ENCODE measurements around the gene ATXN3L.

GRCh38 chrX:13323241-13323640, 3.4 kb upstream of the ATXN3L start:
- TF ChIP-seq, protein P1, sequence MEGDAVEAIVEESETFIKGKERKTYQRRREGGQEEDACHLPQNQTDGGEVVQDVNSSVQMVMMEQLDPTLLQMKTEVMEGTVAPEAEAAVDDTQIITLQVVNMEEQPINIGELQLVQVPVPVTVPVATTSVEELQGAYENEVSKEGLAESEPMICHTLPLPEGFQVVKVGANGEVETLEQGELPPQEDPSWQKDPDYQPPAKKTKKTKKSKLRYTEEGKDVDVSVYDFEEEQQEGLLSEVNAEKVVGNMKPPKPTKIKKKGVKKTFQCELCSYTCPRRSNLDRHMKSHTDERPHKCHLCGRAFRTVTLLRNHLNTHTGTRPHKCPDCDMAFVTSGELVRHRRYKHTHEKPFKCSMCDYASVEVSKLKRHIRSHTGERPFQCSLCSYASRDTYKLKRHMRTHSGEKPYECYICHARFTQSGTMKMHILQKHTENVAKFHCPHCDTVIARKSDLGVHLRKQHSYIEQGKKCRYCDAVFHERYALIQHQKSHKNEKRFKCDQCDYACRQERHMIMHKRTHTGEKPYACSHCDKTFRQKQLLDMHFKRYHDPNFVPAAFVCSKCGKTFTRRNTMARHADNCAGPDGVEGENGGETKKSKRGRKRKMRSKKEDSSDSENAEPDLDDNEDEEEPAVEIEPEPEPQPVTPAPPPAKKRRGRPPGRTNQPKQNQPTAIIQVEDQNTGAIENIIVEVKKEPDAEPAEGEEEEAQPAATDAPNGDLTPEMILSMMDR (IDR thresholded peaks at IDR 0.05; ENCODE audit: poor library complexity, severe bottlenecking), result no peak
- TF ChIP-seq EZH2 (IDR thresholded peaks at IDR 0.05; ENCODE audit: borderline replicate concordance, insufficient read depth, low read length, poor library complexity, severe bottlenecking), result no peak
- TF ChIP-seq EP300 (conservative IDR thresholded peaks at IDR 0.05; ENCODE audit: poor library complexity, severe bottlenecking), result no peak
- no peak for TF ChIP-seq POLR2AphosphoS5 (IDR thresholded peaks at IDR 0.05)
- TF ChIP-seq TAF1 (IDR thresholded peaks at IDR 0.05; ENCODE audit: low read depth), result no peak
- no peak for TF ChIP-seq REST (IDR thresholded peaks at IDR 0.05; ENCODE audit: borderline replicate concordance)
- TF ChIP-seq MXI1 (conservative IDR thresholded peaks at IDR 0.05; ENCODE audit: poor library complexity, severe bottlenecking), result no peak
- TF ChIP-seq RAD21 (conservative IDR thresholded peaks at IDR 0.05), result no peak

Data from neural cell (in vitro differentiated cells).